GM10248 (cell line): ENCODE results near the gene IZUMO4.

Source experiments
- CTCF ChIA-PET: fragments of 300-600 bp; sonication (Branson Sonifier 250); formaldehyde crosslinking; extraction: SDS; loops from one replicate; lab custom pipeline; 2021; ENCODE audit warnings: antibody characterized with exemption; lab: Yijun Ruan, JAX
- POLR2A ChIA-PET: fragments of 350-650 bp; sonication (Branson Sonifier 250); formaldehyde crosslinking; extraction: SDS; loops from one replicate; lab custom pipeline; 2020; ENCODE audit warnings: antibody characterized with exemption; lab: Yijun Ruan, JAX
- DNase-seq: peaks from one replicate; pipeline ENCODE4 v3.0.0; 2012; ENCODE audit errors: extremely low spot score
- TF ChIP-seq, protein P1 (sequence below): IDR thresholded peaks from 2 replicates; pipeline ENCODE4 v1.5.1; 2012; ENCODE audit warnings: mild to moderate bottlenecking, low read depth; ENCODE audit errors: extremely low read depth, missing control alignments, control extremely low read depth

IZUMO4 gene

DNA sequence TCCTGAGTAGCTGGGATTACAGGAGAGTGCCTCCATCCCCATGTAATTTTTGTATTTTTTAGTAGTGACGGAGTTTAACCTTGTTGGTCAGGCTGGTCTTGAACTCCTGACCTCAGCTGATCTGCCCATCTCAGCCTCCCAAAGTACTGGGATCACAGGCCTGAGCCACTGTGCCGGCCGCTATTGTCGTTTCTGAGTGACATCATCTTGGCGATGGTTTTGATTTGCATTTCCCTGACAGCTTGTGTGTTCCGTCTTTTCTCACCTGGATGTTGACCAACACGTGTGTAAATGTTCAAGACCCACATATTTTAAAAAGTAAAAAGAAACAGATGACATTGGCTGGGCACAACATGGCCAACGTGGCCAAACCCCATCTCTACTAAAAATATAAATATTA lies 32.9 kb upstream of the IZUMO4 start:
- TF ChIP-seq, protein P1, sequence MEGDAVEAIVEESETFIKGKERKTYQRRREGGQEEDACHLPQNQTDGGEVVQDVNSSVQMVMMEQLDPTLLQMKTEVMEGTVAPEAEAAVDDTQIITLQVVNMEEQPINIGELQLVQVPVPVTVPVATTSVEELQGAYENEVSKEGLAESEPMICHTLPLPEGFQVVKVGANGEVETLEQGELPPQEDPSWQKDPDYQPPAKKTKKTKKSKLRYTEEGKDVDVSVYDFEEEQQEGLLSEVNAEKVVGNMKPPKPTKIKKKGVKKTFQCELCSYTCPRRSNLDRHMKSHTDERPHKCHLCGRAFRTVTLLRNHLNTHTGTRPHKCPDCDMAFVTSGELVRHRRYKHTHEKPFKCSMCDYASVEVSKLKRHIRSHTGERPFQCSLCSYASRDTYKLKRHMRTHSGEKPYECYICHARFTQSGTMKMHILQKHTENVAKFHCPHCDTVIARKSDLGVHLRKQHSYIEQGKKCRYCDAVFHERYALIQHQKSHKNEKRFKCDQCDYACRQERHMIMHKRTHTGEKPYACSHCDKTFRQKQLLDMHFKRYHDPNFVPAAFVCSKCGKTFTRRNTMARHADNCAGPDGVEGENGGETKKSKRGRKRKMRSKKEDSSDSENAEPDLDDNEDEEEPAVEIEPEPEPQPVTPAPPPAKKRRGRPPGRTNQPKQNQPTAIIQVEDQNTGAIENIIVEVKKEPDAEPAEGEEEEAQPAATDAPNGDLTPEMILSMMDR = no peak
- CTCF ChIA-PET = interaction anchor here (2.6 kb wide), 1 partner anchor 12 kb away, joined by 11 read pairs; no protein-coding TSS in a partner anchor
- DNase-seq = no peak
- POLR2A ChIA-PET = no interaction called here

DNA sequence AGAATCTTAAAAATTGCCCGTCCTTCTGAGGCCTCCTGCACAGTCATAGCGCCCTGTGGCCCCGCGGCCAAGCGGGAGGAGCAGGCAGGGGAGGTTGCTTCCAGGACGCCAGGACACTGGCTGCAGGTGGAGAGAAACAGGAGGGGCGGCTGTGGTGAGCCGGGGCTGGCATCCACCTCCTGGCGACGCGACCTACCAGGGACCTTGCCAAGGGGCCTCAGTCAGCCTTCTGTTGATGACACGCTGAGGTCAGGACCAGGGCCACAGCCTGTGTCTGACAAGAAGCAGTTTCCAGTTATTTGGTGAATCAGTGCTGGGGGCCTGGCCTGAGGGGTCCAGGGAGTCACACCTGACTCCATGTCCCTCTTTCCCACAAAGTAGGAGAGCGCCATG lies 32.3 kb upstream of the IZUMO4 start:
- CTCF ChIA-PET = interaction anchor here (2.6 kb wide), 1 partner anchor 12 kb away, joined by 11 read pairs; no protein-coding TSS in a partner anchor
- TF ChIP-seq, protein P1 = no peak
- no peak for DNase-seq
- POLR2A ChIA-PET = no interaction called here

DNA sequence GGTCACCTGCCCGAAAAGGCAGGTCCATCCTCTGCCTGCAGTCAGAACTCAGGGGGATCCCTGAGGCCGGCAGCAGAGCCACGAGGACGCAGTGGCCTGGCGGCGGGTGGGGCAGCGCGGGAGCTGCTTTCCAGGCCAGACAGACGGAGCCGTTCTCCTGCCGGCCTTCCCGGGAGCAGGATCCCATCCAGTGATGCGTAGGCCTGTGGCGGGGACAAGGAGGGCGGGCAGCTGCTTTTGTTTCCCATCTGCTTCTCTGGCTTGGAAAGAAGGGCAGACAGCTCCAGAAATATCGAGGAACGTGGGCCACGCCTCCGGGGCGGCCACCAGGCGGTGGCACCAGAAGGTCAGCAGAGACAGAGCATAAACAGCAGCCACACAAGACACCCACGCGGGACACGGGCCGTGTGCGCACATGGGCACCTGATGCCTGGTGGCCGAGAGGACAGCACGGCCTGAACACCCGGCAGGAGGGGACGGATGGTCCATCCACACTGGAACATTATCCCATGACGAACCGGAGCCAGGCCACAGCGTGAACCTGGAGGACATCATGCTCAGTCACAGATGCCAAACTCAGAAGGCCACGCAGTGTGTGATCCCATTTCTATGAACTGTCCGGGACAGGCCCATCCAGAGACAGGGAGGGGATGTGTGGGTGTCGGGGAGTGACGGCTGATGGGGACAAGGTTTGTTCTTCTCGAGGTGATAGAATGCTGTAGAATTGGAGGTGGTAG lies 31.8 kb upstream of the IZUMO4 start:
- ChIA-PET CTCF (no interaction called here), POLR2A (no interaction called here)
- TF ChIP-seq, protein P1 = no peak
- no peak for DNase-seq

DNA sequence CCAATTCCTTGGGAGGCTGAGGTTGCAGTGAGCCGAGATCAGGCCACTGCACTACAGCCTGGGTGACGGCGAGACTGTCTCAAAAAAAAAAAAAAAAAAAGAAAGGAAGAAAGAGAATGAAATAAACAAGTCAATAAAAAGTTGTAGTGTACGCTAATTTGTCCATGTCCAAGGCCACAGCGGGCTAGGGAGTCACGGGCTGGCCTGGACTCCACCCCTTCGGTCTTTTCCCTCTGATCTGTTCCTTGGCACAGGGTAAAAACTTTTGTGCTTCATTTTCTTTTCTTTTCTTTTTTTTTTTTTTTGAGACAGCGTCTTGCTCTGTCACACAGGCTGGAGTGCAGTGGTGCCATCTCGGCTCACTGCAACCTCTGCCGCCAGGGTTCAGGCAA lies 26.3 kb upstream of the IZUMO4 start:
- ChIA-PET CTCF (interaction anchor here (0.7 to 2.7 kb wide), 10 partner anchors 13 to 206 kb away, joined by 3 to 13 read pairs (median 4); no protein-coding TSS in a partner anchor), POLR2A (interaction anchor here (0.7 kb wide), 1 partner anchor 10 kb away, joined by 3 read pairs; no protein-coding TSS in a partner anchor)
- TF ChIP-seq, protein P1 = no peak
- DNase-seq = no peak

DNA sequence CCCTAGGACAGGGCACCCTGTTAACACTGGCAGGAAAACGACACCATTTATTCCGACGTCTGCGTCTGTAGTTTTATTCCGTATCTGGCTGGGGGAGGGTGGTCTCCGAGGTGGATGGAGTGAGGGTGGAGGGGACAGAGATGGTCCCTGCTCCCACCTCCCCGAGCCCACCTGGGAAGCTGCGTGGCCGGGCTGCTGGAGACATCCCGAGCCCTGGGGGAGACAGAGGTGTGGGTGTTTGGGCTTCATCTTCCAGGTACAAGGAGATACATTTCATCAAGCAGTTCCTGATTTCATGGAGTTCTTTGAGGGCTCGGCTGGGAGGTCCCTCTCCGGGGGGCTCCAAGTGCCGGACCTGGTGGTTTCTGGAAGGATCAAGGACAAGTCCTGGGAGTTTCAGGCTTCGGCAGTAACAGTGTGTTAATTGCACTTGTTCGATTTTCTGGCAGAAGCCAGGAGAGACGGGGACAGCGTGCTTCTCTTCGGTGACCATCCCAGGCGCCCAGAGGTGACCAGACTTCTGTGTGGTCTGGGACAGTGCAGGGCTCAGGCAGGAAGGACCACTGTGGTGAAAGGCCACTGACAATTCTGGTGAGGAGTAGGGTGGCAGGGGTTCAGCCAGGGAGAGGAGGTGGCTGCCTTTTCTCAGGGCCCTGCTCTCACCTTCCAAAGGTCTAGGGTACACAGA lies 25.6 kb upstream of the IZUMO4 start:
- POLR2A ChIA-PET = interaction anchor here (0.7 kb wide), 1 partner anchor 11 kb away, joined by 3 read pairs; no protein-coding TSS in a partner anchor
- no peak for DNase-seq
- CTCF ChIA-PET = interaction anchor here (1.0 to 2.5 kb wide), 4 partner anchors 12 to 173 kb away, joined by 3 to 9 read pairs (median 6); no protein-coding TSS in a partner anchor
- TF ChIP-seq, protein P1 = no peak

DNA sequence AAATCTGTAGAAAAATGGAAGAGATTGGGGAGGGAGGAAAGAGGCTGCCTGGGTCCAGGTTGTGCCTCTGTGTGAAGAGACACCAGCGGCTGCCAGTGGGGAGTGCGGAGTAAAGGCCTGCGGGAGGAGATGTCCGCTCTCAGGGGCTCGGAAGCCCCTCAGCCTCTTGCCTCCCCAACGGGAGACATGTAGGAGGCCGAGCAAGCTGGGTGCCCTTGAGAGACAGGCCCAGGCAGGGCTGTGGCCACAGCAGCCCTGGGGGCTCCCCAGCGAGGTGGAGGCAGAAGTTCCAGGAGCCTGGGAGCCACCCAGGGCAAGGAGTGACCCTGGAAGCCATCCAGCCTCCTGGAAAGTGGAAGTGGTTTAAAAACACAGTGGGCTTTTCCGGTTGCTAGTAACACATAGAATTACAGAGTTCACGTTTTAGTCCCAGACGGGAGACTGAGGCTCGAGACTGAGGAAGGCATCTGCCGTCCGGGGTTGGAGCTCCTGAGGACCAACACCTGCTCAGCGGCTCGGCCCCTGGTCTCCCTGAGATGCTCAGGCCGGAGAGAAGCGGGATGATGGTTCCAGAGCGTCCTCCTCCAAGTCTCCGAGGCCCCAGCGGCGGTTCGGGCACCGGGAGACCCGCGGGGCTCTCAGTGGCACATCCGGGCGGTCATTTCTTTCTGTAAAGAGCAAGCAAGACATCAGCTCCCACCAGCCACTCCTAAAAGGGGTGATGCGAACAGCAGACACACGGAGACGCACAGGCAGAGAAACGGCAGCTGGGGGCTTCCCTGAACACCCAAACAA lies 23.8 kb upstream of the IZUMO4 start:
- CTCF ChIA-PET = no interaction called here
- POLR2A ChIA-PET = no interaction called here

More for the DNA sequence above, 23.8 kb upstream of the IZUMO4 start:
- no peak for DNase-seq
- TF ChIP-seq, protein P1 = no peak
